CD14-positive monocyte (primary cell): ENCODE measurements around the gene KRTAP10-3. TPM values are rescaled to one million over a fixed set of nuclear protein-coding genes. Genes with fewer than 3 reads are reported as not detected.
"Not testable (repeated sequence)": the region's sequence is repeated elsewhere in the genome, so short reads cannot be mapped to it uniquely, and the experiment has no call there.

Experiments
- DNase-seq, 3 donors: peaks; one replicate each; pipeline ENCODE4 v3.0.0-alpha.2; 2011 to 2022
- H2AFZ ChIP-seq: 2 replicates; pipeline ENCODE4 v1.6.0; 2012; ENCODE audit warnings: mild to moderate bottlenecking, low read depth, low read length, inconsistent platforms; ENCODE audit not compliant: insufficient read depth, poor library complexity, severe bottlenecking
- H3K27ac ChIP-seq, 2 donors: 1 replicate in 1 of 2; 2 replicates in 1 of 2; pipeline ENCODE4 v1.5.1; 2012 to 2013; ENCODE audit warnings: low read length in 2 of 2, control low read depth in 1 of 2, inconsistent platforms in 1 of 2, low read depth in 1 of 2, mild to moderate bottlenecking in 1 of 2
- H3K27me3 ChIP-seq, 2 donors: one replicate each; pipeline versions ENCODE4 v1.6.0 to v1.6.1; 2011 to 2013; ENCODE audit warnings: low read length in 2 of 2; ENCODE audit not compliant: control insufficient read depth in 2 of 2, insufficient read depth in 2 of 2
- H3K36me3 ChIP-seq, 2 donors: replicated peaks in 1 of 2; 1 replicate in 1 of 2; 2 replicates in 1 of 2; pipeline versions ENCODE4 v1.5.1 to v1.6.1; 2012 to 2013; ENCODE audit warnings: low read length in 2 of 2, control low read depth in 1 of 2, inconsistent platforms in 1 of 2, mild to moderate bottlenecking in 1 of 2; ENCODE audit not compliant: insufficient read depth in 2 of 2, control insufficient read depth in 1 of 2
- H3K4me1 ChIP-seq, 2 donors: 1 replicate in 1 of 2; 2 replicates in 1 of 2; pipeline versions ENCODE4 v1.5.1 to v1.6.1; 2012 to 2013; ENCODE audit warnings: low read length in 2 of 2, control low read depth in 1 of 2, inconsistent platforms in 1 of 2, mild to moderate bottlenecking in 1 of 2, moderate library complexity in 1 of 2; ENCODE audit not compliant: insufficient read depth in 2 of 2, control insufficient read depth in 1 of 2
- H3K4me2 ChIP-seq: replicated peaks from 2 replicates; pipeline ENCODE3; 2012; ENCODE audit warnings: low read length, moderate library complexity, mild to moderate bottlenecking; ENCODE audit not compliant: poor library complexity, severe bottlenecking; ENCODE audit errors: extremely low read depth
- H3K4me3 ChIP-seq, 3 experiments: fragments of 200-600 bp in 1 of 3; sonication (generic) in 1 of 3; replicated peaks in 1 of 3; 1 replicate in 2 of 3; 2 replicates in 1 of 3; pipeline ENCODE4 v1.5.1; 2011 to 2013; ENCODE audit warnings: low read length in 3 of 3, mild to moderate bottlenecking in 3 of 3, control low read depth in 2 of 3, low read depth in 2 of 3, inconsistent platforms in 1 of 3, moderate library complexity in 1 of 3
- H3K79me2 ChIP-seq: 2 replicates; pipeline ENCODE4 v1.6.0; 2012; ENCODE audit warnings: mild to moderate bottlenecking, control low read depth, inconsistent platforms, low read length, moderate library complexity; ENCODE audit not compliant: insufficient read depth
- H3K9ac ChIP-seq: 2 replicates; pipeline ENCODE4 v1.6.0; 2017; ENCODE audit warnings: low read length, mild to moderate bottlenecking; ENCODE audit not compliant: insufficient read depth, poor library complexity, severe bottlenecking
- H3K9me3 ChIP-seq, 2 donors: replicated peaks in 1 of 2; 1 replicate in 1 of 2; 2 replicates in 1 of 2; pipeline versions ENCODE4 v1.5.1 to v1.6.1; 2012 to 2013; ENCODE audit warnings: low read length in 2 of 2, control low read depth in 1 of 2; ENCODE audit not compliant: control insufficient read depth in 1 of 2, insufficient read depth in 1 of 2
- H4K20me1 ChIP-seq: 2 replicates; pipeline ENCODE4 v1.6.0; 2012; ENCODE audit warnings: mild to moderate bottlenecking, low read length, control low read depth, moderate library complexity; ENCODE audit not compliant: insufficient read depth
- H3K27ac Mint-ChIP-seq, 7 donors: one replicate each; pipeline ENCODE4 v1.8.0; 2020; ENCODE audit warnings: mild to moderate bottlenecking in 7 of 7, mixed read lengths in 7 of 7, moderate library complexity in 6 of 7, inconsistent platforms in 2 of 7
- H3K27me3 Mint-ChIP-seq, 3 donors: one replicate each; pipeline ENCODE4 v1.8.0; 2021 to 2022; ENCODE audit warnings: low read depth in 3 of 3, mild to moderate bottlenecking in 3 of 3, mixed read lengths in 3 of 3, moderate library complexity in 3 of 3, inconsistent platforms in 1 of 3
- H3K36me3 Mint-ChIP-seq, 2 donors: one replicate each; pipeline ENCODE4 v1.8.0; 2020; ENCODE audit warnings: mixed read lengths in 2 of 2, inconsistent platforms in 1 of 2, mild to moderate bottlenecking in 1 of 2
- H3K4me1 Mint-ChIP-seq: one replicate; pipeline ENCODE4 v1.8.0; 2020; ENCODE audit warnings: mild to moderate bottlenecking, mixed read lengths
- H3K4me3 Mint-ChIP-seq, 2 donors: one replicate each; pipeline ENCODE4 v1.8.0; 2020; ENCODE audit warnings: mild to moderate bottlenecking in 2 of 2, mixed read lengths in 2 of 2, moderate library complexity in 1 of 2
- H3K9me3 Mint-ChIP-seq, 7 donors: one replicate each; pipeline ENCODE4 v1.8.0; 2020 to 2022; ENCODE audit warnings: mixed read lengths in 7 of 7, mild to moderate bottlenecking in 6 of 7, moderate library complexity in 6 of 7, inconsistent platforms in 2 of 7
- CTCF ChIP-seq: fragments of 200-600 bp; IDR thresholded peaks from one replicate; pipeline ENCODE4 v1.8.0; 2022; ENCODE audit warnings: antibody characterized with exemption, mild to moderate bottlenecking
- WGBS: methylation state at CpG from one replicate; pipeline ENCODE4 v1.1.5; 2013; ENCODE audit warnings: missing lambda C conversion rate; ENCODE audit not compliant: insufficient coverage; 5-methylcytosine and 5-hydroxymethylcytosine counted together
- intact Hi-C, 2 donors: fragments of 100-400 bp; cut with micrococcal nuclease; formaldehyde crosslinking; loops; one replicate each; pipeline versions ENCODE4 v1.15.0 to v1.15.1; 2023
- polyA plus RNA-seq, 3 donors: library from polyadenylated mRNA; depleted of rRNA in 1 of 3; unstranded in 2 of 3; stranded (reverse) in 1 of 3; fragments of 300-500 nt in 2 of 3; fragments of >200 nt in 1 of 3; fragmentation: Illumina TruSeq in 2 of 3; gene quantifications; 1 replicate in 2 of 3; 2 replicates in 1 of 3; pipeline ENCODE4 v1.2.3, GENCODE V29; 2012 to 2021

The KRTAP10-3 gene
- polyA plus RNA-seq, 3 donors, result not detected

DNA sequence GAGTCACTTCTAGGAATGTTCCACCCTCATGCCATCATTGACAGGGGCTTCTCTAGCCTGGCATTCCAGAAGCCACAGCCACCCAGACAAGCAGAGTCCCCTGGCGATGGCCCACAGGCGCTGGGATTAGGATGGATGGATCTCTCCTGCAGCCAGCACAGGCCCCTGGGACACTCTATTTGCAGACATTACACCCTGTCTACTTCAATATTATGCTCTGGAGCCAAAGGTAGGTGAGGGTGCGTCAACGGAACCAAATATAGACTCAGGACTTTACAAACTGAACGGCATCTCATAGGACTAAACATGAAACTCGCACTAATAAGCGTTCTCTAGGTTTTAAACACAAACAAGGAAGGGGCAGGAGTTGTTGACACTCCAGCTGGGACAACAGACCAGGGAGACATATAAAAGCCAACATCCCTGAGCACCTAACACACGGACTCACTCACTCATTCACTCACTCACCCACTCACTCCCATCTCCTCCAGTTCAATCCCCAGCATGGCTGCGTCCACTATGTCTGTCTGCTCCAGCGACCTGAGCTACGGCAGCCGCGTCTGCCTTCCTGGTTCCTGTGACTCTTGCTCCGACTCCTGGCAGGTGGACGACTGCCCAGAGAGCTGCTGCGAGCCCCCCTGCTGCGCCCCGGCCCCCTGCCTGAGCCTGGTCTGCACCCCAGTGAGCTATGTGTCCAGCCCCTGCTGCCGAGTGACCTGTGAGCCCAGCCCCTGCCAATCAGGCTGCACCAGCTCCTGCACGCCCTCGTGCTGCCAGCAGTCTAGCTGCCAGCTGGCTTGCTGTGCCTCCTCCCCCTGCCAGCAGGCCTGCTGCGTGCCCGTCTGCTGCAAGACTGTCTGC, 41.8 kb upstream of the KRTAP10-3 start, which contains the start of gene KRTAP10-7:
KRTAP10-7 (plus strand) TSS at position 480 of the 861 bp plus-strand sequence; CDS start at position 505, 25 bp downstream.
- H3K27ac ChIP-seq, H4K20me1 ChIP-seq, H3K9ac ChIP-seq, H2AFZ ChIP-seq, H3K36me3 ChIP-seq, H3K4me3 Mint-ChIP-seq, H3K4me3 ChIP-seq, H3K27me3 Mint-ChIP-seq, H3K4me1 ChIP-seq, H3K79me2 ChIP-seq, DNase-seq, H3K27me3 ChIP-seq, H3K27ac Mint-ChIP-seq, H3K36me3 Mint-ChIP-seq, H3K4me2 ChIP-seq, H3K4me1 Mint-ChIP-seq, intact Hi-C loops, H3K9me3 ChIP-seq: not testable (repeated sequence)
- WGBS, result 82% methylated on average over 12 of the region's 23 CpGs
- H3K9me3 Mint-ChIP-seq, result peaks cover 0 to 11% (median 6%) of the 10 kb centered on the region in 7 donors

- no peak overlapping the region for H3K4me2 ChIP-seq
- H3K27me3 ChIP-seq, result no peaks in the 10 kb centered on the region
- WGBS, result 86% methylated on average over 5 of the region's 8 CpGs
- DNase-seq, result no peak
- no peaks in the 10 kb centered on the region for H4K20me1 ChIP-seq
- Mint-ChIP-seq H3K27ac (no peak overlapping the region), H3K9me3 (peaks cover 0 to 11% (median 5%) of the 10 kb centered on the region in 7 donors), H3K27me3 (peaks cover 5 to 6% (median 6%) of the 10 kb centered on the region in 3 donors), H3K4me3 (no peak overlapping the region), H3K4me1 (no peaks in the 10 kb centered on the region), H3K36me3 (no peaks in the 10 kb centered on the region)
- no peak overlapping the region for H2AFZ ChIP-seq
- no peaks in the 10 kb centered on the region for H3K36me3 ChIP-seq
- H3K9me3 ChIP-seq, result peaks cover 0 to 3% of the 10 kb centered on the region in 2 donors
- TF ChIP-seq CTCF, result no peak
- intact Hi-C loops, result no loop called here
- H3K27ac ChIP-seq, result no peak overlapping the region
- H3K9ac ChIP-seq, result no peak overlapping the region
- no peak overlapping the region for H3K4me3 ChIP-seq
- H3K79me2 ChIP-seq, result no peaks in the 10 kb centered on the region
- no peaks in the 10 kb centered on the region for H3K4me1 ChIP-seq
These were observed 40.9 kb upstream of the KRTAP10-3 start for GRCh38 chr21:44599264-44600029.
